Posterior cingulate gyrus (tissue), 11 donors: ENCODE data around the gene GPA33.
A peak's percentile ranks its signal among the peaks of the same experiment; 100 is the strongest.

Experiments
- DNase-seq, 10 donors: peaks; one replicate each; pipeline versions ENCODE4 v3.0.0 to v3.0.0-alpha.2; 2020 to 2021; ENCODE audit warnings: mixed read lengths in 3 of 10
- intact Hi-C: fragments of 100-400 bp; cut with DNase I; formaldehyde crosslinking; loops from one replicate; pipeline ENCODE4 v1.15.1; 2023

GPA33 gene

GRCh38 chr1:167089939-167090313 lies 251 bp downstream of the GPA33 start:
- no peak for DNase-seq

GRCh38 chr1:167088746-167089417 lies 1.3 kb downstream of the GPA33 start:
- no peak for DNase-seq
- intact Hi-C loops, result no loop called here

More at GRCh38 chr1:167089939-167090313, 251 bp downstream of the GPA33 start:
- intact Hi-C loops, result no loop called here

- no peak for DNase-seq
- intact Hi-C loops, result no loop called here
These were observed 3.4 kb downstream of the GPA33 start for GRCh38 chr1:167086768-167087167.

- DNase-seq, result no peak
- intact Hi-C loops, result no loop called here
These were observed 4.1 kb downstream of the GPA33 start for GRCh38 chr1:167086033-167086432.

GRCh38 chr1:167084757-167085156 lies 5.4 kb downstream of the GPA33 start:
- no peak for DNase-seq
- intact Hi-C loops, result no loop called here

GRCh38 chr1:167083871-167084270 lies 6.3 kb downstream of the GPA33 start:
- intact Hi-C loops, result no loop called here
- no peak for DNase-seq

- DNase-seq, result no peak
- intact Hi-C loops, result no loop called here
These were observed 7.0 kb downstream of the GPA33 start for GRCh38 chr1:167083066-167083665.

- intact Hi-C loops, result no loop called here
- DNase-seq, result no peak
These were observed 7.6 kb downstream of the GPA33 start for GRCh38 chr1:167082511-167083027.

- intact Hi-C loops, result no loop called here
These were observed 8.5 kb downstream of the GPA33 start for GRCh38 chr1:167081594-167082156.

GRCh38 chr1:167077868-167078210 lies 12.3 kb downstream of the GPA33 start:
- intact Hi-C loops, result no loop called here
- DNase-seq, result no peak

More at GRCh38 chr1:167081594-167082156, 8.5 kb downstream of the GPA33 start:
- DNase-seq, result no peak

- intact Hi-C loops, result no loop called here
- DNase-seq, result no peak
These were observed 12.9 kb downstream of the GPA33 start for GRCh38 chr1:167077128-167077867.

GRCh38 chr1:167076136-167076710 lies 14.0 kb downstream of the GPA33 start:
- intact Hi-C loops, result no loop called here
- no peak for DNase-seq

- intact Hi-C loops, result no loop called here
- DNase-seq, result no peak
These were observed 18.9 kb downstream of the GPA33 start for GRCh38 chr1:167071286-167071685.

GRCh38 chr1:167068761-167069160 lies 21.4 kb downstream of the GPA33 start:
- intact Hi-C loops, result loop anchor here (5.0 kb wide), 1 partner anchor 464 kb away; no protein-coding TSS in a partner anchor
- no peak for DNase-seq

GRCh38 chr1:167067904-167068303 lies 22.3 kb downstream of the GPA33 start:
- DNase-seq, result no peak

GRCh38 chr1:167066333-167067122 lies 23.6 kb downstream of the GPA33 start:
- intact Hi-C loops, result loop anchor here (1.0 to 5.0 kb wide), 4 partner anchors 62 to 466 kb away; partner anchors contain the start of gene POU2F1

More at GRCh38 chr1:167067904-167068303, 22.3 kb downstream of the GPA33 start:
- intact Hi-C loops, result loop anchor here (2.0 to 5.0 kb wide), 2 partner anchors 61 to 464 kb away; no protein-coding TSS in a partner anchor

GRCh38 chr1:167065471-167065870 lies 24.7 kb downstream of the GPA33 start:
- intact Hi-C loops, result loop anchor here (5.0 kb wide), 1 partner anchor 467 kb away; no protein-coding TSS in a partner anchor
- no peak for DNase-seq

More at GRCh38 chr1:167066333-167067122, 23.6 kb downstream of the GPA33 start:
- DNase-seq, result peak; percentile 65 to 98 (median 84)

- no peak for DNase-seq
- intact Hi-C loops, result loop anchor here (5.0 kb wide), 1 partner anchor 468 kb away; no protein-coding TSS in a partner anchor
These were observed 25.6 kb downstream of the GPA33 start for GRCh38 chr1:167064621-167065020.

- intact Hi-C loops, result no loop called here
- DNase-seq, result no peak
These were observed 29.1 kb downstream of the GPA33 start for GRCh38 chr1:167061073-167061464.
